Myocyte (in vitro differentiated cells): Measurements from ENCODE around the gene WDR18. TPM values are rescaled to one million over a fixed set of nuclear protein-coding genes. Genes with fewer than 3 reads are reported as not detected.

Experiments
- DNase-seq: peaks from one replicate; pipeline ENCODE4 v3.0.0-alpha.2; 2012; ENCODE audit warnings: low read depth
- total RNA-seq: library from RNA; depleted of rRNA; stranded (reverse); fragments of >200 nt; gene quantifications from 2 replicates; pipeline ENCODE4 v1.2.3, GENCODE V29; 2014

Gene WDR18
- total RNA-seq, 1 donor from 2014 or later: 42.9 TPM

DNA sequence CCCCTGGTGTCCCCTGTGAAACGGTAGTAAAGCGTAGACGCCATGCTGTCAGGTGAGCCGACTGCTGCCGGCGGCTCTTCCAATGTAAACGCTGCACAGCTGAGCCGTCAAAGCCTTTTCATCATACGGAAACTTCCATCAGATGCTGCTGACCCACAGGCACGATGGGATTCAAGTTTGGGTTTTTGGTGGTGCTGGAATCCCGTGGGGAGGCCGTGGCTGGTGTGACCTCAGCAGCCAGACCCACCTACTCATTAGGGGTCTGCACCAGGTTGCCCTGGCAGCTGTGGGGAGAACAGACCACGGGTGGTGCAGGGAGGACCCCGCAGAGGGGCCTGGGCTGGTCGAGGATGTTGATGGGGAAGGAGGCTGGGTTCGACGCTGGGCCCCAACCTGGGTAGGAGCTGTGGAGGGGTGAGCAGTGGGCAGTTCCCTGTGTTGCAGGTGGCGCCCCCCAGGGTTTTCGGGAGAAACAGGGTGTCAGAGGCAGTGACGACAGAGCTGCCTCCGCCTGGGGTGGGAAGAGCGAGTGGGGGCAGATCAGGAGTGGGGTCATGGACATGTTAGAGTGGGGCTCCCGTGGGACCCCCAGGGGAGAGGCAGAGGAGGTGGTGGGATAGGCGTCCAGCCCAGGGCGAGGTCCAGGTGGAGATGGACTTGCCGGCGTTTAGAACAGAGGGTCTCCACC lies 22.7 kb downstream of the WDR18 start:
- DNase-seq: no peak

GRCh38 chr19:1007399-1008251 lies 23.5 kb downstream of the WDR18 start:
- no peak for DNase-seq

- no peak for DNase-seq
Observed at GRCh38 chr19:1008268-1009040, 24.3 kb downstream of the WDR18 start.

DNA sequence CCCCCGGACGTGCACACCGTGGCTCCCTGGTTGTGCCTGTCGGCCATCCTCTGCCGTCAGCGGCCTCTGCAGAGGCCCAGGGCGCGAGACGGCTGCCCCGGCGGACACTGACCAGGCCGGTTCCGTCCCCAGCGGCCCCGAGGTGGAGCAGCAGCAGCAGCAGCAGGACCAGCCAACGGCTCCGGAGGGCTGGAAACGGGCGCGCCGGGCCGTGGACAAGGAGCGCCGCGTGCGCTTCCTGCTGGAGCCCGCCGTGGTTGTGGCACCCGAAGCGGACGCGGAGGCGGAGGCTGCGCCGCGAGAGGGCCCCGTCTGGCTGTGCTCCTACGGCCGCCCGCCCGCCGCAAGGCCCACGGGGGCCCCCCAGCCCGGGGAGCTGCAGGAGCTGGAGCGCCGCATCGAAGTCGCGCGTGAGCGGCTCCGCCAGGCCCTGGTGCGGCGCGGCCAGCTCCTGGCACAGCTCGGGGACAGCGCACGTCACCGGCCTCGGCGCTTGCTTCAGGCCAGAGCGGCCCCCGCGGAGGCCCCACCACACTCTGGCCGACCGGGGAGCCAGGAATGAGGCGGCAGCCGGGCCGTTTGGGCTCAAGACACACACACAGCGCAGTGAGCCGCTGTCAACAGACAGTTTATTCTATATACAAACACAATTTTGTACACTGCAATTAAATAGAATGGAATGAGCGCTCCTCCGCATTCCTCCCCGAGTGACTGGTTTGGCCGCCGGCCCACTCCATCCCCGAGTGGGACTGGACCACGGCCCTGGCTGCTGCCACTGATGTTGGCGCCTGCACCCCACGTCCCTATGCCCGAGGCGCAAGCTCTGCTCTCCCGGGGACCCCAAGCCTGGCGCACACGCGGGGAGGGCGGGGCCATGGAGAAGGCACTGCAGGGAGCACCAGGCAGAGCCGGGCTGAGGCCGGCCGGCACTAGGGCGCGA lies 25.2 kb downstream of the WDR18 start:
- DNase-seq: no peak

- no peak for DNase-seq
Observed at GRCh38 chr19:1009981-1010538, 25.9 kb downstream of the WDR18 start.

DNA sequence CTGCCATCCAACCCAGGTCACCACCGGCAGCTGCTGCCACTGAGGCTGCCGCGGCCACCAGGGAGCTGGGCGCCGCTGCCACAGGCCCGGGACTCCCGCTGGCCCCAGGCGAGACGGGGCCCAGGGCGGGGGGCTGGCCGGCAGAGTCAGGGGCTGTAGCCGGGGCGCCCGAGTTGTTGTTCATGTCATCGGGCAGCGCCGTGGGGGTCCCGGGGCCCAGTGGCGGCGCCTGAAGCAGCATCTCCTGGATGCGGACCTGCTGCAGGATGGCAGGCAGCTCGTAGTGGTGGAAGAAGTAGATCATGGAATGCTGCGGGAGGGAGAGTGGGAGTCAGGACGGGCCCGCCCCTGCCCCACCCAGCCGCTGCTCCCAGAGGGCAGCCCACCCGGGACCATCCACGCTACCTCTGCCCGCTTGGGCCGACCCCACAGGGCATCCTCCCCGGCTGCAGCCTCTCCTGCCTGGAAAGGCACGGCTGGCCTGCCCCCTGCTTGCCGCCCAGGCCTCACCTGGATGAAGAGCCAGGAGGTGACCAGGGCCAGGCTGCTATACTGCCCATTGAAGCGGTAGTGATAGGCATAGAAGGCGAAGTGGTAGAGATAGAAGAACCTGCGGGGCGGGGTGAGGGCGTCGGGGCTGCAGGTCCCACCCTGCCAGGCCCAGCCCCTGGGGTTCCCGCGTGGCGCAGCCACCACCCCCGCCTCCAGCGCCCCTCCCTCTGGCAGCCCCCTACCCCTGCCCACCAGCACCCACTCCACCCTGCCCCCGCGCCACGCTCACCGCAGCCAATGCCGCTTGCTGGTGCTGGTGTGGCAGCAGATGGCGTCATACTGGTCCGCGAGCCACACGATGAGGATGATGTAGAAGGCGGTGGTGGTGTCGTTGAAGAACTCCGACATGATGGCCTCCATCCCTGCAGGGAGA lies 26.7 kb downstream of the WDR18 start:
- DNase-seq: no peak

DNA sequence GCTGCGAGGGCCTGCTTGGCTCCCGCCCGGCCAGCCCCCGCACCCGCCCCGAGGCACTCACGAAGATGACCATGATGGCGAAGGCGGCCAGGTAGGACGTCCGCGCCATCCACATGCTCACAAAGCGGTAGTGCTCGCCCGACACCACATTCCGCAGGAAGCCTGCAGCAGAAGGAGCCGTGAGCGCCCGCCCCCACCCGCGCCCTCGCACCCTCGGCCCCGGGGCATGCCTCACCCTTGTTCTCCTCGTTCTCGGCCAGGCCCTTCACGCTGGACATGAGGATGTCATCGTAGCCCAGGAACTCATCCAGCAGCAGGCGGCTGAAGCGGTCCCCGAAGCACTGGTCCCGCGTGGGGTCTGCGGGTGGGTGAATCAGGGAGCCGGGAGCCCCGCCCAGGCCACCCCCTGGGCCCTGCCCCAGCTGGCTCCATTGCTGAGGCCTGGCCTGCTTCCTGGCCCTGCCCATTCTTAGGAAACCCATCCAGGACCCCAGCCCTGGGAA lies 27.7 kb downstream of the WDR18 start:
- no peak for DNase-seq

DNA sequence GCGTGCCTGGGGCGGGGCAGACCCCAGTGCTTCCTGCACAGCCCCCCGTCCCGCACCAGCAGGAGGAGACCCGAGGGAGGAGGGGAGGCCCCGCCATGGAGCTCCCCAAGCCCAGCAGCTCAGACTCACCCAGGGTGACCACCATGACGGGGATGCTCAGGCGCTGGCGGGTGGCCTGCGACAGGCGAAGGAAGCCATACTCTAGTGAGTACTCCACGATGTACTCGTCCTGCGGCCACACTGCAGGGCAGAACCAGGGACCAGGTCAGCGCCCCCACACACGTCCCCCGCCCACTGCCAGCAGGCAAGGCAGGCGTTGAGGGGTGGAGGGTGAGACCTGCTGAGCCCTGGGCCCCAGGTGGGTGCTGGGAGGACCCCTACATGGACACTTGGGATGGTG lies 28.2 kb downstream of the WDR18 start:
- no peak for DNase-seq

- no peak for DNase-seq
Observed at GRCh38 chr19:1013218-1013617, 29.1 kb downstream of the WDR18 start.

- no peak for DNase-seq
Observed at GRCh38 chr19:1014161-1015060, 30.3 kb downstream of the WDR18 start.

DNA sequence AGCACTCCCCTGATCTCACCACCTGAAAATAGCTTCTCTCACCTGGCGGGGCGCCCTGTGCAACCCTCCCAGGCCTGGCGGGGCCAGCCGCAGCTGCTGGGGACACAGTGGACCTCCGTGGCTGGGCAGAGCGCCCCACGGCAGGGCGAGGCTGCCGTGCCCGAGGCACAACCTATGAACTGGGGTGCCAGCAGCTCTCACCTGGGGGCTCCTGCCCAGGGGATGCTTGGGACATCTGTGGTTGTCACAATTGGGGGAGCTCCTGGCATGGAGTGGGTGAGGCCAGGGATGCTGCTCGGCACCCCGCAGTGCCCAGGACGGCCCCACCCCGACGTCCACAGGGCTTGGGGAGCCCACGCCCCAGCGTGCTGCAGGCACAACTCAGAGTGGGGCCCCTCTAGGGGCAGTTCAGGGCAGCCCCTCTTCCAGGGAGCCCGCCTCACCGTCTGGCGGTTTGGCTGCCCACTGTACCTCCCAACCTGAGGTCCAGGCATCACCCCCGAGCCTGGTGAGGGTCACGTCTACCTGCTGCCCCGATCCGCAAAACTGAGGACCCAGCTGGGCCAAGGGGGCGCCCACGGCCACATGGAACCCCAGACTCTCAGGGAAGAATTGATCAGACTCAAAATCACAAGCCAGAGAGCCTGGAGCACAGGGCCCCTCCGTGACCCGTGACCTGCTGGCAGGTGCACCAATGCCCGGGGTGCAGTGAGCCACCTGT lies 31.1 kb downstream of the WDR18 start:
- no peak for DNase-seq

GRCh38 chr19:1015782-1016646 lies 31.9 kb downstream of the WDR18 start:
- DNase-seq: no peak

DNA sequence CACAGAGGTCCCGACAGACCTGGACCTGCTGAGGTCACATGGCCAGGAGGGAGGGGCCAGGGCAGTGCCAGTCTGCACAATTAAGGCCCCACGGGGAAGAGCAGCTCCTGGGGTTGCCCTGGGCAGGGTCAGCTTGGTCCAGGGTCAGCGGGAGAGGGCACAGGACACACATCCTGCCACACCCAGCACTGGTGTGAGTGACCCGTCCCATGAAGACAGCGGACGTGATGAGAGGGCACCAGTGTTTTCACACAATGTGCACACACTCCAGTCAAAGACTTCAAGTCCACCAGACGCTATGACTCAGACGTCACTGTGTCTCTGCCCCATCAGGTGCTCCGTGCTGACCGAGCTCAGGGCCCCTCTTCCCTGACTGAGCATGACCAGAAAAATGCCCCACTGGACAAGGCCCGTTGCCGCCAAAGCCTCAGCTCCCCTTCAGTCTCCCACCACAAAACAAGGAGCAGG lies 32.5 kb downstream of the WDR18 start:
- DNase-seq: no peak

DNA sequence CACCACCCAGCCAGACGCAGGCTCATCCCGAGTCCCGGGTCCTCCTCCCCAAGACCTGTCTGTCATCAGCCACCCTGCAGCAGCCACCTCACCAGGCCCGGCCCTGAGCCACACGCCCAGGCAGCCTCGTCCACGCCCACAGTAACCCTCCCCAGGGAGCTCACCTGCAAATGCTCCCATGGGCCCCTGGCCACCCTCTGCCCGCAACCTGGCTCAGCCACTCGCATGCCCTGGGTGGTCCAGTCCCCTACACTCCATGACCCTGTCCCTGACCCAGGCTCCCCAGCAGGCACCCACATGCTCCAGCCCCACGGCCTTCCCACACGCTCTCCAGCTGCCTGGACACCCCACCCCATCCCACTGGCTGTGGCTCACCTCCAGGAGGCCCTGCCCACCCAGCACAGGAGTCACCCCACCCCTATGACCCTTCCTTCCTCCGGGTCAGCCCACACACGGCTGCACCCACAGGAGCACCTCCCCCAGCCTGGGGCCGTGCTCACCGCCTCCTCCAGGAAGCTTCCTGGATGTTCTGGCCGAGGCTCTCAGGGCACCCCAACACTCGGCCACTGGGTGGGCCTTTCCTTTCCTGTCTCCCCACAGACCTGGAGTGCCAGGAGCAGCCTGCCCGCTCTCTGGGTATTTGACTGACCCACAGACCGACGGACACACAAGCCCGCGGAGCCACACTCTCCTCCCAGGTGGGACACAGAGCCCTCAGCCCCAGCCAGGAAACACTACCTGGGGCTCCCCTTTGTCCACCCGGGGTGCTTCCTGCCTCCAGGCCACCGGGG lies 33.2 kb downstream of the WDR18 start:
- no peak for DNase-seq

GRCh38 chr19:1017906-1018305 lies 33.8 kb downstream of the WDR18 start:
- no peak for DNase-seq
